HFF-Myc (cell line): ENCODE measurements around the gene ECT2.

Experiments
- DNase-seq: peaks from one replicate; pipeline ENCODE4 v3.0.0-alpha.2; 2011; ENCODE audit warnings: low read depth; ENCODE audit errors: extremely low read depth
- H3K4me3 ChIP-seq: replicated peaks from 2 replicates; pipeline ENCODE4 v1.5.1; 2011; ENCODE audit warnings: low read depth, mild to moderate bottlenecking, control low read depth, low read length
- CTCF ChIP-seq: IDR thresholded peaks from 2 replicates; pipeline ENCODE4 v1.5.1; 2012; ENCODE audit warnings: mild to moderate bottlenecking, low read depth, low read length, control low read depth; ENCODE audit errors: missing control alignments

Gene ECT2

GRCh38 chr3:172839679-172840078 lies 89.2 kb downstream of the ECT2 start:
- H3K4me3 ChIP-seq = no peak overlapping the region
- TF ChIP-seq CTCF = no peak
- DNase-seq = no peak

GRCh38 chr3:172840463-172840862 lies 89.9 kb downstream of the ECT2 start:
- no peak for DNase-seq
- TF ChIP-seq CTCF = no peak
- no peak overlapping the region for H3K4me3 ChIP-seq

- no peak for DNase-seq
- no peak overlapping the region for H3K4me3 ChIP-seq
- TF ChIP-seq CTCF = no peak
Observed at GRCh38 chr3:172840913-172841312, 90.4 kb downstream of the ECT2 start.

GRCh38 chr3:172844428-172844827 lies 93.9 kb downstream of the ECT2 start:
- TF ChIP-seq CTCF = no peak
- DNase-seq = no peak
- no peak overlapping the region for H3K4me3 ChIP-seq

GRCh38 chr3:172846103-172846561 lies 95.6 kb downstream of the ECT2 start:
- no peak for TF ChIP-seq CTCF
- no peak overlapping the region for H3K4me3 ChIP-seq
- no peak for DNase-seq

- TF ChIP-seq CTCF = no peak
- H3K4me3 ChIP-seq = no peak overlapping the region
- no peak for DNase-seq
Observed at GRCh38 chr3:172846706-172847105, 96.2 kb downstream of the ECT2 start.

GRCh38 chr3:172847292-172847691 lies 96.8 kb downstream of the ECT2 start:
- no peak for TF ChIP-seq CTCF
- no peak for DNase-seq
- no peak overlapping the region for H3K4me3 ChIP-seq
